Duodenal mucosa (tissue), 2 donors: ENCODE measurements around the gene CYRIA.
A peak's percentile ranks its signal among the peaks of the same experiment; 100 is the strongest.

Source experiments
- H3K27ac ChIP-seq: one replicate; pipeline ENCODE4 v1.7.0; 2013; ENCODE audit warnings: low read depth, low read length
- H3K27me3 ChIP-seq, 2 donors: one replicate each; pipeline ENCODE4 v1.7.0; 2013; ENCODE audit warnings: low read length in 2 of 2, control low read depth in 1 of 2; ENCODE audit not compliant: insufficient read depth in 2 of 2, control insufficient read depth in 1 of 2
- H3K36me3 ChIP-seq, 2 donors: one replicate each; pipeline ENCODE4 v1.7.0; 2013; ENCODE audit warnings: low read length in 2 of 2, control low read depth in 1 of 2; ENCODE audit not compliant: insufficient read depth in 2 of 2, control insufficient read depth in 1 of 2
- H3K4me1 ChIP-seq, 2 donors: one replicate each; pipeline ENCODE4 v1.7.0; 2013; ENCODE audit warnings: low read length in 2 of 2, control low read depth in 1 of 2; ENCODE audit not compliant: insufficient read depth in 2 of 2, control insufficient read depth in 1 of 2
- H3K4me3 ChIP-seq, 2 donors: one replicate each; pipeline ENCODE4 v1.7.0; 2013; ENCODE audit warnings: low read length in 2 of 2, low read depth in 1 of 2
- H3K9ac ChIP-seq, 2 donors: one replicate each; pipeline ENCODE4 v1.7.0; 2013; ENCODE audit warnings: low read length in 2 of 2, low read depth in 1 of 2
- H3K9me3 ChIP-seq, 2 donors: one replicate each; pipeline ENCODE4 v1.7.0; 2013; ENCODE audit warnings: low read length in 2 of 2, control low read depth in 1 of 2; ENCODE audit not compliant: control insufficient read depth in 1 of 2

CYRIA gene

DNA sequence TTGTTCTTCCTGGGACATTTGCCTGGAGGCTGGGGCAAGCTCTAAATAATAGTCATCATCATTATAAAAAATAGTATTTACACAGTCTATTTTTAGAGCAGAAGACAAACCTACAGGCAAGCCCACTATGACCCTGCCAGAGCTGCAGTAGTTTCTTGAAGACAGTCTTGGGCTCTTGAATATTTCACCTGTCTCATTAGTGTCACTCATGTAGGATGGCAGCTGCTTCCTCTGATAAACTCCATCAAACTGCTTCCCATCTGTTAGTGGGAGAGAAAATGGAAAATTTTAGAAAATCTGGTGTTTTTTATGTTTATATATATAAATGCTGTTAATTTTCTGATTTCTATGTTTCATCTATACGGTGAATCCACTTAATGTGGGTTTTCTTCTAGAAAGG lies 8.5 kb upstream of the CYRIA start:
- Histone ChIP-seq H3K27ac (no peak overlapping the region), H3K36me3 (no peaks in the 10 kb centered on the region)

DNA sequence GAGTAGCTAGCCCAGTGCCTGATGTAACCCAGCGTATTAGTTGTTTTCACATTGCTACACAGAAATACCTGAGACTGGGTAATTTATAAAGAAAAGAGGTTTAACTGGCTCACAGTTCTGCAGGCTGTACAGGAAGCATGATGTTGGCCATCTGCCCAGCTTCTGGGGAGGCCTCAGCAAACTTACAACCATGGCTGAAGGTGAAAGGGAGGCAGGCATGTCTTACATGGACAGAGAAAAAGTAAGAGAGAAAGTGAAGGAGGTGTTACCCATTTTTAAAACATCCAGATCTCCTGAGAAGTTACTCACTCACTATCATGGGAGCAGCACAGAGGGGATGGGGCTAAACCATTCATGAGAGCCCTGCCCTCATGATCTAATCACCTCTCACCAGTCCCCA lies 6.1 kb upstream of the CYRIA start:
- no peak overlapping the region for H3K9ac ChIP-seq
- no peak overlapping the region for H3K4me3 ChIP-seq
- H3K4me1 ChIP-seq, result peaks cover 0 to under 1% of the 10 kb centered on the region in 2 donors
- H3K36me3 ChIP-seq, result no peaks in the 10 kb centered on the region
- no peaks in the 10 kb centered on the region for H3K9me3 ChIP-seq
- H3K27ac ChIP-seq, result no peak overlapping the region
- H3K27me3 ChIP-seq, result no peaks in the 10 kb centered on the region

More for the DNA sequence above, 8.5 kb upstream of the CYRIA start:
- Histone ChIP-seq H3K9me3 (peaks cover 7 to 11% of the 10 kb centered on the region in 2 donors), H3K9ac (no peak overlapping the region), H3K27me3 (no peaks in the 10 kb centered on the region), H3K4me1 (no peaks in the 10 kb centered on the region), H3K4me3 (no peak overlapping the region)

GRCh38 chr2:16669388-16669787 lies 3.8 kb upstream of the CYRIA start:
- Histone ChIP-seq H3K9me3 (no peaks in the 10 kb centered on the region), H3K27me3 (peaks cover 7 to 12% of the 10 kb centered on the region in 2 donors), H3K4me3 (no peak overlapping the region), H3K4me1 (peaks cover 10 to 17% of the 10 kb centered on the region in 2 donors), H3K36me3 (no peaks in the 10 kb centered on the region), H3K9ac (no peak overlapping the region), H3K27ac (no peak overlapping the region)

DNA sequence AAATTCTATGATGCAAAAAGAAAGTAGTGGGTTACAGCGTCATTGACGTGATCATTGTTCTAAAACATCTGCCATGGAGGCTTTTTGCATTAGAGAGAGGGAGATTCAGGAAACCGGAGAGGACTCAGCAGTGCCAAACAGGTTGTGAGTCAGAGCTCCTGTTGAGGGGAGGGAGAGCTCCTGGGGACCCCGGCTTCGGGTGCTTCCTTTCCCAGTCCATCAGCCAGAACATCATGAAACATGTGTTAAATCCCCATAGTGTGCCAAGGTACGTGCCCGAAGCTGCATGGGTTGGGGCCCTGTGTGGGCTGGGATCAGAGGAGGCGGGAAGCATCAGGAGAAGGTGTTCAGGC lies 791 bp upstream of the CYRIA start:
- H3K27me3 ChIP-seq, result peaks cover 8 to 20% of the 10 kb centered on the region in 2 donors
- H3K27ac ChIP-seq, result no peak overlapping the region
- H3K9ac ChIP-seq, result no peak overlapping the region
- peak overlapping the region in 1 of 2 donors; percentile 51 for H3K4me3 ChIP-seq
- peaks cover 28 to 42% of the 10 kb centered on the region in 2 donors for H3K4me1 ChIP-seq
- H3K9me3 ChIP-seq, result no peaks in the 10 kb centered on the region
- no peaks in the 10 kb centered on the region for H3K36me3 ChIP-seq

GRCh38 chr2:16664809-16665747 lies 556 bp downstream of the CYRIA start:
- peaks cover 8 to 20% of the 10 kb centered on the region in 2 donors for H3K27me3 ChIP-seq
- no peaks in the 10 kb centered on the region for H3K9me3 ChIP-seq
- H3K36me3 ChIP-seq, result no peaks in the 10 kb centered on the region
- H3K4me3 ChIP-seq, result peak overlapping the region; percentile 47 to 74
- peaks cover 38 to 42% of the 10 kb centered on the region in 2 donors for H3K4me1 ChIP-seq
- H3K9ac ChIP-seq, result peak overlapping the region; percentile 48 to 64
- peak overlapping the region; percentile 15 for H3K27ac ChIP-seq

DNA sequence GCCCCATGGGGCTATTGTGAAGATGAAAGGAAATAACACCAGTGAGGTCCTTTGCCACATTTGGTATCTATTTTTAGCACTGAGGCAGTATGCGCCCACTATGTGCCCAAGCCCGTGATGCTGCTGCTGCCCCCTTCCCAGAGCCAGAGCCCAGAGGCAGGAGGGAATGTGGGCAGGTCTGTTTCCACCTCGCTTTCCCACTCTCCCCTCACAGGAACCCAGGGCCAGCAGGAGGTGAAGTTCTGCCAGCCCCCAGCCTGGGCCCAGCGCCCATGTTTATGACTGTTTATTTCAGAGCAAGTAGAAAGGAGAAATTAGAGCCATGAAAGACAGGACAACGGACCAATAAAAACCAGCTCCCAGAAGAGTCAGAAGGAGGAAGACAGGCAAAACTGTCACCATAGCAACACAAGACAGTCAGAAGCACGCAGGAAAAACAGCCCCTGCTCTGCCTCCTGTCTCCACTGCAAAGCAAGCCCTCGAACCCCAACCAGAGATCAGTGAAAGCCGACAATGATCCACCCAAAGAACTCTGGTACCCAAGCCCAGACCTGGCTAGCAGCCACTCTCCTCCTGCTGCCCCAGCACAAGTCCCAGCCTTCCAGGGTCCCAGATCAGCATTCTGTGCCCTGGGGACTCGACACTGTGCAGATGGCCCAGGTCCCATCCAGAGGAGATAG lies 1.4 kb downstream of the CYRIA start:
- H3K9ac ChIP-seq, result peak overlapping the region; percentile 48 to 64
- H3K27me3 ChIP-seq, result peaks cover 8 to 20% of the 10 kb centered on the region in 2 donors
- H3K27ac ChIP-seq, result peak overlapping the region; percentile 15
- H3K4me3 ChIP-seq, result peak overlapping the region; percentile 47 to 74
- no peaks in the 10 kb centered on the region for H3K36me3 ChIP-seq
- H3K9me3 ChIP-seq, result no peaks in the 10 kb centered on the region
- H3K4me1 ChIP-seq, result peaks cover 44 to 49% of the 10 kb centered on the region in 2 donors

DNA sequence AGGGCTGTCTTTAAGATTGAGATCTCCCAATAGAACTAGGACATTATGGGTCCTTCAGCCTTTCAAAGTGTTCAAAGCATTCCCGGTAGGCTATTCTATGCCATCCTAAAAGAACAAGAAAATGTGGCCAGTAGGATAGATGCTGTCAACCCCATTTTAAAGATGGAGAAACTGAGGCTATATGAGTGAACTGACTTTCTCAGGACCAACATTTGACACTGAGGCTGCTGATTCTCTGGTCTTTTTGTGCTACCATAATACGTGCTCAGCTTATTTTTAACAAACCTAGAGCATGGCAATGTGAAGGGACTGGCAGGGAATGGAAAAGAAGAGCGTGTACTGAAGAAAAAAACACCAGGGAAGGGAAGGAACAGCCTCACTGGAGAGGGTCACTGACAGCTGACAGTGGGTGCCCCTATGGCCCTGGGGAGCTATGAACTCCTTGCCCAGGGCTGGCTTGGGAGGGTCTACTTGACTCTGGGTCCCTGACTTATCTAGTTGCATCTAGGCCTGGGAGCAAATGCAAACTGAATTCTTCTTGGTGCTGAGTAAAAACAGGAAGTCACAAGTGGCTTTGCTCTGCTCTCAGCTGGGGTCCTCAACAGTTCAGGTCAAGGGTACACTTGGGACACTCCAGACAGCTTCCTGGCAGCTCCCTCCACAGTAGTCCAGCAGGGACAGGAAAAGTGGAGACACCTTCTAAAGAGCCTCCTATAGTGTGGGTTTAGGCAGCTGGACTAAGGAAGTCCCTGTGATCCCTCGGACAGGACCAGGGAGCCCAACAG lies 2.3 kb downstream of the CYRIA start:
- peak overlapping the region; percentile 47 to 74 for H3K4me3 ChIP-seq
- H3K27ac ChIP-seq, result peak overlapping the region; percentile 8
- no peaks in the 10 kb centered on the region for H3K36me3 ChIP-seq
- no peaks in the 10 kb centered on the region for H3K9me3 ChIP-seq
- peak overlapping the region in 1 of 2 donors; percentile 48 for H3K9ac ChIP-seq
- peaks cover 8 to 20% of the 10 kb centered on the region in 2 donors for H3K27me3 ChIP-seq
- peaks cover 51 to 58% of the 10 kb centered on the region in 2 donors for H3K4me1 ChIP-seq

DNA sequence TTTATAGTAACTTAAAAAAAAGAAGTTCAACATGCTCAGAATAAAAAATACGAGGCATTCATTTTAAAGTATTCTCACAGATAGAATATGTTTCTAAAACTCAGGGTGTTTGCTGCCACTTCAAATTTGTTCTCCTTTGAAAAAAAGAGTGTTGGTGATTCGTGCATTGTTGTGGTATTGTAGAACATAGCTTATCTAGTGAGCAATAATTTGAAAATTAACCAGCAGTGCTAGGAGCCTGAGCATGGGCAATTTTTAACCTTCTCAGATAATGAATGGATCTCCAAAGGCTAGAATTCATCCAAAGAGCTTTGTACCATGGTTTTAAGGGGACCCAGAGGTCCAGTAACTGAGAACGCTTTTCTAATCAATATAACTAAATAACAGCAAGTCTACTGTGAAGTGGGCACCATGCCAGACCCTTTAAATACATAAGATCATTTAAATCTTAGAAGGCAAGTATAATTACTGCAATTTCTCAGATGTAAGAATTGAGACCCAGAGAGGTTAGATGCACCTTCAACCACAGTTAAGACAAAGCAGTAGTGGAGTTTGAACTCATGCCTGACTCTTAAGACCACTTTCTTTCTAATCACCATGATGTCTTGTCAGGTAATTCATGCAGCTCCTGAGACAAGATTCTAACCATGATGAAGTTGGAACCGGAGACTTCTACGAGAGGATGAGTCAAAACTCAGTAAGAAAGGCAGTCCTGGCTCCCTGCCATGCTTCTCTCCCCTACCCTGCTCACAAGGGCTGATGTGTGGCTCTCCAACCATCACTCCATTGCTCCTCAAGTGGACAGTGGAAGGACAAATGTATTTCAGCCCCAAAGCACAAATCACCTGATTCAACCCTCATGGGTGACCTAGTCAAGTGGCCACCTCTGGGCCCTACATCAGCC lies 3.4 kb downstream of the CYRIA start:
- Histone ChIP-seq H3K36me3 (no peaks in the 10 kb centered on the region), H3K4me1 (peaks cover 59 to 60% of the 10 kb centered on the region in 2 donors), H3K9ac (no peak overlapping the region), H3K9me3 (no peaks in the 10 kb centered on the region), H3K4me3 (peak overlapping the region in 1 of 2 donors; percentile 16), H3K27ac (no peak overlapping the region), H3K27me3 (peaks cover 8 to 20% of the 10 kb centered on the region in 2 donors)

- H3K36me3 ChIP-seq, result no peaks in the 10 kb centered on the region
- no peak overlapping the region for H3K27ac ChIP-seq
- no peaks in the 10 kb centered on the region for H3K9me3 ChIP-seq
- H3K4me1 ChIP-seq, result peaks cover 60 to 64% of the 10 kb centered on the region in 2 donors
- H3K9ac ChIP-seq, result no peak overlapping the region
- no peak overlapping the region for H3K4me3 ChIP-seq
- H3K27me3 ChIP-seq, result peaks cover 8 to 20% of the 10 kb centered on the region in 2 donors
Observed at GRCh38 chr2:16661526-16661925, 4.1 kb downstream of the CYRIA start.
